WTC11 (cell line): Measurements from ENCODE around the gene KIF17. TPM values are rescaled to one million over a fixed set of nuclear protein-coding genes. Genes with fewer than 3 reads are reported as not detected.

Experiments used
- ATAC-seq: fragments of 200-7000 bp; cut with Tn5 transposase; 2 replicates; pipeline ENCODE4 v1.10.0; 2021; ENCODE audit warnings: mild to moderate bottlenecking, moderate library complexity
- CTCF ChIA-PET: fragments of 300-600 bp; sonication (Branson Sonifier 250); formaldehyde crosslinking; loops from one replicate; lab custom pipeline; 2021; ENCODE audit warnings: antibody characterized with exemption; lab: Charles Lee
- POLR2A ChIA-PET: fragments of 350-600 bp; sonication (Branson Sonifier 250); formaldehyde crosslinking; loops from one replicate; lab custom pipeline; 2021; ENCODE audit warnings: antibody characterized with exemption; lab: Charles Lee
- DNase-seq: peaks from one replicate; pipeline ENCODE4 v3.0.0; 2021; ENCODE audit warnings: low spot score
- H3K27ac Mint-ChIP-seq: 2 replicates; pipeline ENCODE4 v1.8.0; 2021; ENCODE audit warnings: mixed read lengths
- H3K27me3 Mint-ChIP-seq: 2 replicates; pipeline ENCODE4 v1.8.0; 2021; ENCODE audit warnings: low read depth, mild to moderate bottlenecking, moderate library complexity, mixed read lengths
- H3K36me3 Mint-ChIP-seq: 2 replicates; pipeline ENCODE4 v1.8.0; 2021; ENCODE audit warnings: mixed read lengths
- H3K4me1 Mint-ChIP-seq: 2 replicates; pipeline ENCODE4 v1.8.0; 2022; ENCODE audit warnings: mixed read lengths
- H3K4me3 Mint-ChIP-seq: 2 replicates; pipeline ENCODE4 v1.8.0; 2021; ENCODE audit warnings: mild to moderate bottlenecking, moderate library complexity, mixed read lengths
- H3K9me3 Mint-ChIP-seq: 2 replicates; pipeline ENCODE4 v1.8.0; 2021; ENCODE audit warnings: mixed read lengths
- KAT7 ChIP-seq: sonication (generic); formaldehyde crosslinking; IDR thresholded peaks from 2 replicates; pipeline ENCODE4 v1.8.1; 2023; ENCODE audit warnings: missing genetic modification reagents, mild to moderate bottlenecking, borderline replicate concordance
- NFE2L1 ChIP-seq: sonication (generic); formaldehyde crosslinking; IDR thresholded peaks from 2 replicates; pipeline ENCODE4 v1.8.1; 2023; ENCODE audit warnings: missing genetic modification reagents
- NR2C2 ChIP-seq: sonication (generic); formaldehyde crosslinking; IDR thresholded peaks from 2 replicates; pipeline ENCODE4 v1.8.0; 2022; ENCODE audit warnings: mild to moderate bottlenecking, missing genetic modification reagents
- PRRX2 ChIP-seq: fragments of 250-450 bp; sonication (Bioruptor Pico); IDR thresholded peaks from 2 replicates; pipeline ENCODE4 v1.8.0; 2021; ENCODE audit warnings: mild to moderate bottlenecking
- TEAD1 ChIP-seq: sonication (generic); formaldehyde crosslinking; IDR thresholded peaks from 2 replicates; pipeline ENCODE4 v1.8.0; 2022; ENCODE audit warnings: mild to moderate bottlenecking, missing genetic modification reagents
- ZNF263 ChIP-seq: sonication (generic); formaldehyde crosslinking; IDR thresholded peaks from 2 replicates; pipeline ENCODE4 v1.8.1; 2022; ENCODE audit warnings: low read depth, mild to moderate bottlenecking, moderate library complexity, missing genetic modification reagents
- total RNA-seq: library from RNA; stranded (reverse); gene quantifications from 3 replicates; pipeline ENCODE4 v1.2.3, GENCODE V29; 2021
- TF ChIP-seq, protein P1 (sequence below): sonication (generic); formaldehyde crosslinking; IDR thresholded peaks from 2 replicates; pipeline ENCODE4 v1.8.1; 2022; ENCODE audit warnings: mild to moderate bottlenecking, moderate library complexity, missing genetic modification reagents
- TF ChIP-seq, protein P2 (sequence below): sonication (generic); formaldehyde crosslinking; IDR thresholded peaks from 2 replicates; pipeline ENCODE4 v1.8.1; 2023; ENCODE audit warnings: mild to moderate bottlenecking, missing genetic modification reagents, borderline replicate concordance
- TF ChIP-seq, protein P3 (sequence below): fragments of 250-450 bp; sonication (Bioruptor Pico); IDR thresholded peaks from 2 replicates; pipeline ENCODE4 v2.1.2; 2022; ENCODE audit warnings: mild to moderate bottlenecking, moderate library complexity
- TF ChIP-seq, protein P4 (sequence below): sonication (generic); formaldehyde crosslinking; IDR thresholded peaks from 2 replicates; pipeline ENCODE4 v1.8.1; 2023; ENCODE audit warnings: mild to moderate bottlenecking, missing genetic modification reagents, moderate library complexity
- TF ChIP-seq, protein P5 (sequence below): fragments of 200-600 bp; IDR thresholded peaks from 2 replicates; pipeline ENCODE4 v1.8.0; 2022; ENCODE audit warnings: antibody characterized with exemption

KIF17 gene
- total RNA-seq, 1 experiment from 2014 or later = 8.1 TPM

DNA sequence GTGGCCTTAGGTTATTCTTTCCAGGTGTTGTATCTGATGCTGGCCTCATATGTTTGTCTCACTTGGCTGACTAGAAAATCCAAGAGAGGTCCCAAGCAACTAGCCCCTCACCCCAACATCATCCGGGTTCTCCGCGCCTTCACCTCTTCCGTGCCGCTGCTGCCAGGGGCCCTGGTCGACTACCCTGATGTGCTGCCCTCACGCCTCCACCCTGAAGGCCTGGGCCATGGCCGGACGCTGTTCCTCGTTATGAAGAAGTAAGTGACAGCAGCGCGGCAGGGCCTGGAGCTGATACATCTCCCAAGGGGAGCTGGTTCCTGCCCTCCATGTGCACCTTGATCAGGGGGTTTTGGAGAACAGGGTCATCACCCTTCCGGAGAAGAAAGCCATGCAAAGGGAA is 73.4 kb downstream of the KIF17 start:
- ATAC-seq = no peak
- POLR2A ChIA-PET = no interaction called here
- peaks cover 14% of the 10 kb centered on the region for H3K4me1 Mint-ChIP-seq
- no peak overlapping the region for H3K4me3 Mint-ChIP-seq
- no peak for DNase-seq
- CTCF ChIA-PET = interaction anchor here (1.7 kb wide), 1 partner anchor 69 kb away, joined by 8 read pairs; no protein-coding TSS in a partner anchor
- peaks cover 10% of the 10 kb centered on the region; the same call in 1 of the 2 replicates for H3K36me3 Mint-ChIP-seq
- no peaks in the 10 kb centered on the region; the same call in 1 of the 2 replicates for H3K27me3 Mint-ChIP-seq
- no peaks in the 10 kb centered on the region for H3K9me3 Mint-ChIP-seq
- TF ChIP-seq NFE2L1 (CRISPR knock-in tag) (no peak), TEAD1 (CRISPR knock-in tag) (no peak), ZNF263 (no peak), KAT7 (CRISPR knock-in tag) (no peak)
- H3K27ac Mint-ChIP-seq = no peak overlapping the region

DNA sequence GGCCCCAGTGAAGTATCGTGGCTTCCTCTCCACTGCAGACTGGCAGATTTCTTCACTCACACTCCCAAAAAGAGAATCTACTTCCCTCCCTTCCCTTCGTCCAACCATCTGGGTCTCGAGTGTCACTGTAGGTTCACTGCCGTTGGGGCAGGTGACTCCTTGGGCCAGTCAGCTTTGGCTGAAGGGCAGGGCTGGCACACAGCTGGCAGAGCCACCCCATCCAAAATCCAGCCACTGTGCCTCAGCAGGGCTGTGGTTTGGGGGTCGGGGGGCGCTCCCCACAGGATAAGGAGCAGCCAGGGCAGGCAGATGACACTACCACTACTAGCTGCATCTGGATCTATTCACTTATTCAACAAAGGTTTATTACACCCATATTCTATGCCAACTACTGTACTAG is 74.7 kb downstream of the KIF17 start:
- H3K36me3 Mint-ChIP-seq = peaks cover 6% of the 10 kb centered on the region; the same call in 1 of the 2 replicates
- POLR2A ChIA-PET = no interaction called here
- ATAC-seq (no peak), DNase-seq (no peak)
- no peaks in the 10 kb centered on the region; the same call in 1 of the 2 replicates for H3K27me3 Mint-ChIP-seq
- peaks cover 14% of the 10 kb centered on the region for H3K4me1 Mint-ChIP-seq
- 0 out of 2 replicates have a peak overlapping the region, but pooled peaks have one; percentile 7 for H3K27ac Mint-ChIP-seq
- no peak for TF ChIP-seq PRRX2
- TF ChIP-seq, all 79 proteins: peak for 0
- Mint-ChIP-seq H3K9me3 (no peaks in the 10 kb centered on the region), H3K4me3 (no peak overlapping the region)
- CTCF ChIA-PET = interaction anchor here (1.1 to 3.5 kb wide), 2 partner anchors 54 to 69 kb away, joined by 4 to 37 read pairs; no protein-coding TSS in a partner anchor

DNA sequence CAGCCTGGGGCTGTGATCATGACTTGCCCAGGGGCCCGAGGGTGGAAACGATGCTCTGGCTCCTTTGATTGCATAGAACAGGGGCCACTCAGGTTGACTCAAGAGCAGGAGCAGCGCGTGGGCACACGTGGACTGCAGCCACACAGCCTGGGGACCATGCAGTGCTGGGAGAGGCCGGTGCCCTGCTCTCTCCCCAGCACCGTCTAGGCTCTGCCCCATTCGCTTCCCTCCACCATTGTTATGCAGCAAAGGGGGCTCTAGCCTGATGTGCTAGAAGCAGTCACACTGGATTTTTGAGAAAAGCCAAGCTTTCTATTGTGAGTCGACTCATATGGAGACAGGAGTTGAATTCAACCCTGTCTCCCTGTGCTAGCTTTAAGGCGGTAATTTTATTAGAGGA is 75.8 kb downstream of the KIF17 start:
- Mint-ChIP-seq H3K27me3 (no peaks in the 10 kb centered on the region; the same call in 1 of the 2 replicates), H3K27ac (peak overlapping the region; percentile 67), H3K36me3 (peaks cover 6% of the 10 kb centered on the region; the same call in 1 of the 2 replicates), H3K9me3 (no peaks in the 10 kb centered on the region), H3K4me1 (peaks cover 14% of the 10 kb centered on the region), H3K4me3 (no peak overlapping the region)
- ATAC-seq = peak; percentile 73
- DNase-seq = no peak
- ChIA-PET CTCF (interaction anchor here (0.5 to 3.5 kb wide), 10 partner anchors 8 to 543 kb away, joined by 3 to 37 read pairs (median 3); partner anchors contain the start of genes DDOST, PINK1 and SH2D5), POLR2A (interaction anchor here (1.0 kb wide), 1 partner anchor 99 kb away, joined by 3 read pairs; no protein-coding TSS in a partner anchor)
- TF ChIP-seq, protein P1, sequence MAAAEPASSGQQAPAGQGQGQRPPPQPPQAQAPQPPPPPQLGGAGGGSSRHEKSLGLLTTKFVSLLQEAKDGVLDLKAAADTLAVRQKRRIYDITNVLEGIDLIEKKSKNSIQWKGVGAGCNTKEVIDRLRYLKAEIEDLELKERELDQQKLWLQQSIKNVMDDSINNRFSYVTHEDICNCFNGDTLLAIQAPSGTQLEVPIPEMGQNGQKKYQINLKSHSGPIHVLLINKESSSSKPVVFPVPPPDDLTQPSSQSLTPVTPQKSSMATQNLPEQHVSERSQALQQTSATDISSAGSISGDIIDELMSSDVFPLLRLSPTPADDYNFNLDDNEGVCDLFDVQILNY (CRISPR knock-in tag) = no peak
- TF ChIP-seq, protein P2, sequence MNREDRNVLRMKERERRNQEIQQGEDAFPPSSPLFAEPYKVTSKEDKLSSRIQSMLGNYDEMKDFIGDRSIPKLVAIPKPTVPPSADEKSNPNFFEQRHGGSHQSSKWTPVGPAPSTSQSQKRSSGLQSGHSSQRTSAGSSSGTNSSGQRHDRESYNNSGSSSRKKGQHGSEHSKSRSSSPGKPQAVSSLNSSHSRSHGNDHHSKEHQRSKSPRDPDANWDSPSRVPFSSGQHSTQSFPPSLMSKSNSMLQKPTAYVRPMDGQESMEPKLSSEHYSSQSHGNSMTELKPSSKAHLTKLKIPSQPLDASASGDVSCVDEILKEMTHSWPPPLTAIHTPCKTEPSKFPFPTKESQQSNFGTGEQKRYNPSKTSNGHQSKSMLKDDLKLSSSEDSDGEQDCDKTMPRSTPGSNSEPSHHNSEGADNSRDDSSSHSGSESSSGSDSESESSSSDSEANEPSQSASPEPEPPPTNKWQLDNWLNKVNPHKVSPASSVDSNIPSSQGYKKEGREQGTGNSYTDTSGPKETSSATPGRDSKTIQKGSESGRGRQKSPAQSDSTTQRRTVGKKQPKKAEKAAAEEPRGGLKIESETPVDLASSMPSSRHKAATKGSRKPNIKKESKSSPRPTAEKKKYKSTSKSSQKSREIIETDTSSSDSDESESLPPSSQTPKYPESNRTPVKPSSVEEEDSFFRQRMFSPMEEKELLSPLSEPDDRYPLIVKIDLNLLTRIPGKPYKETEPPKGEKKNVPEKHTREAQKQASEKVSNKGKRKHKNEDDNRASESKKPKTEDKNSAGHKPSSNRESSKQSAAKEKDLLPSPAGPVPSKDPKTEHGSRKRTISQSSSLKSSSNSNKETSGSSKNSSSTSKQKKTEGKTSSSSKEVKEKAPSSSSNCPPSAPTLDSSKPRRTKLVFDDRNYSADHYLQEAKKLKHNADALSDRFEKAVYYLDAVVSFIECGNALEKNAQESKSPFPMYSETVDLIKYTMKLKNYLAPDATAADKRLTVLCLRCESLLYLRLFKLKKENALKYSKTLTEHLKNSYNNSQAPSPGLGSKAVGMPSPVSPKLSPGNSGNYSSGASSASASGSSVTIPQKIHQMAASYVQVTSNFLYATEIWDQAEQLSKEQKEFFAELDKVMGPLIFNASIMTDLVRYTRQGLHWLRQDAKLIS (CRISPR knock-in tag) = no peak
- no peak for TF ChIP-seq NR2C2 (CRISPR knock-in tag)
- TF ChIP-seq, protein P3, sequence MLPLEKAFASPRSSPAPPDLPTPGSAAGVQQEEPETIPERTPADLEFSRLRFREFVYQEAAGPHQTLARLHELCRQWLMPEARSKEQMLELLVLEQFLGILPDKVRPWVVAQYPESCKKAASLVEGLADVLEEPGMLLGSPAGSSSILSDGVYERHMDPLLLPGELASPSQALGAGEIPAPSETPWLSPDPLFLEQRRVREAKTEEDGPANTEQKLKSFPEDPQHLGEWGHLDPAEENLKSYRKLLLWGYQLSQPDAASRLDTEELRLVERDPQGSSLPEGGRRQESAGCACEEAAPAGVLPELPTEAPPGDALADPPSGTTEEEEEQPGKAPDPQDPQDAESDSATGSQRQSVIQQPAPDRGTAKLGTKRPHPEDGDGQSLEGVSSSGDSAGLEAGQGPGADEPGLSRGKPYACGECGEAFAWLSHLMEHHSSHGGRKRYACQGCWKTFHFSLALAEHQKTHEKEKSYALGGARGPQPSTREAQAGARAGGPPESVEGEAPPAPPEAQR (CRISPR knock-in tag) = no peak

DNA sequence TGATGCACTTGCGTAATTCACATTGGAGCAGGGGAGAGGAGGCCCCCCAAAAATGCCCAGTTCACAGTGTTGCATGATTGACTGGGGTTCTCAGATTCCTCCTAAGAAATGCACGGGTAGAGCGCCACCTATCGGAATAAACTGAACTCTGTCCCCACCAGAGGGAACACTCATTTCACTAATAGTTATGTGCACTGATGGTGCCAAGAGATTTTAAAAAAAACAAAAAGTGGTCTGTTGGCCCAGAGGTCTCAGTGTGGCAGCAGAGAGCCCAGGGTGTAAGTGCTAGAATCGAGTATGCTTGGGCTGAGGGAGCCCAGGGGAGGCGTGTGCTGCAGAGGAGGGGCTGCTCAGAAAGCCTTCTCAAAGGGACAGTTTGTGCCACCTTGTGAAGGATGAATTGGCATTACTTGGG is 77.6 kb downstream of the KIF17 start:
- peak; percentile 64 for DNase-seq
- Mint-ChIP-seq H3K27me3 (no peaks in the 10 kb centered on the region; the same call in 1 of the 2 replicates), H3K36me3 (peaks cover 6% of the 10 kb centered on the region; the same call in 1 of the 2 replicates), H3K9me3 (no peaks in the 10 kb centered on the region), H3K27ac (peak overlapping the region; percentile 74; the same call in 1 of the 2 replicates), H3K4me3 (no peak overlapping the region), H3K4me1 (peaks cover 16% of the 10 kb centered on the region)
- ChIA-PET CTCF (interaction anchor here (1.1 to 3.5 kb wide), 3 partner anchors 65 to 88 kb away, joined by 5 to 37 read pairs (median 6); partner anchors contain the start of gene FAM43B), POLR2A (no interaction called here)
- TF ChIP-seq, protein P4, sequence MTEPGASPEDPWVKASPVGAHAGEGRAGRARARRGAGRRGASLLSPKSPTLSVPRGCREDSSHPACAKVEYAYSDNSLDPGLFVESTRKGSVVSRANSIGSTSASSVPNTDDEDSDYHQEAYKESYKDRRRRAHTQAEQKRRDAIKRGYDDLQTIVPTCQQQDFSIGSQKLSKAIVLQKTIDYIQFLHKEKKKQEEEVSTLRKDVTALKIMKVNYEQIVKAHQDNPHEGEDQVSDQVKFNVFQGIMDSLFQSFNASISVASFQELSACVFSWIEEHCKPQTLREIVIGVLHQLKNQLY (CRISPR knock-in tag) = no peak
- TF ChIP-seq, protein P5, sequence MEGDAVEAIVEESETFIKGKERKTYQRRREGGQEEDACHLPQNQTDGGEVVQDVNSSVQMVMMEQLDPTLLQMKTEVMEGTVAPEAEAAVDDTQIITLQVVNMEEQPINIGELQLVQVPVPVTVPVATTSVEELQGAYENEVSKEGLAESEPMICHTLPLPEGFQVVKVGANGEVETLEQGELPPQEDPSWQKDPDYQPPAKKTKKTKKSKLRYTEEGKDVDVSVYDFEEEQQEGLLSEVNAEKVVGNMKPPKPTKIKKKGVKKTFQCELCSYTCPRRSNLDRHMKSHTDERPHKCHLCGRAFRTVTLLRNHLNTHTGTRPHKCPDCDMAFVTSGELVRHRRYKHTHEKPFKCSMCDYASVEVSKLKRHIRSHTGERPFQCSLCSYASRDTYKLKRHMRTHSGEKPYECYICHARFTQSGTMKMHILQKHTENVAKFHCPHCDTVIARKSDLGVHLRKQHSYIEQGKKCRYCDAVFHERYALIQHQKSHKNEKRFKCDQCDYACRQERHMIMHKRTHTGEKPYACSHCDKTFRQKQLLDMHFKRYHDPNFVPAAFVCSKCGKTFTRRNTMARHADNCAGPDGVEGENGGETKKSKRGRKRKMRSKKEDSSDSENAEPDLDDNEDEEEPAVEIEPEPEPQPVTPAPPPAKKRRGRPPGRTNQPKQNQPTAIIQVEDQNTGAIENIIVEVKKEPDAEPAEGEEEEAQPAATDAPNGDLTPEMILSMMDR = peak; percentile 88
- peak; percentile 59 for ATAC-seq
